Peyer's patch (tissue), 4 donors: Measurements from ENCODE around the gene SLC9A1. TPM values are rescaled to one million over a fixed set of nuclear protein-coding genes. Genes with fewer than 3 reads are reported as not detected.
A peak's percentile ranks its signal among the peaks of the same experiment; 100 is the strongest.

Experiments used
- DNase-seq, 3 donors: peaks; one replicate each; pipeline ENCODE4 v3.0.0-alpha.2; 2017 to 2019
- H3K27ac ChIP-seq, 4 donors: fragments of 200-600 bp; sonication (generic); one replicate each; pipeline ENCODE4 v1.5.1; 2016 to 2019
- H3K27me3 ChIP-seq, 2 donors: fragments of 200-600 bp; sonication (generic); one replicate each; pipeline ENCODE4 v1.5.1; 2019
- H3K36me3 ChIP-seq, 3 donors: fragments of 200-600 bp; sonication (generic); one replicate each; pipeline ENCODE4 v1.5.1; 2016 to 2019
- H3K4me1 ChIP-seq, 4 donors: fragments of 200-600 bp; sonication (generic); one replicate each; pipeline ENCODE4 v1.5.1; 2016 to 2019
- H3K4me3 ChIP-seq, 4 donors: fragments of 200-600 bp; sonication (generic); 1 replicate in 3 of 4; 2 replicates in 1 of 4; pipeline ENCODE4 v1.5.1; 2016 to 2019; ENCODE audit warnings: mild to moderate bottlenecking in 1 of 4
- H3K9me3 ChIP-seq, 4 donors: fragments of 200-600 bp; sonication (generic); one replicate each; pipeline ENCODE4 v1.5.1; 2016 to 2019; ENCODE audit warnings: mild to moderate bottlenecking in 1 of 4
- CTCF ChIP-seq, 6 experiments: fragments of 450-650 bp in 4 of 6; fragments of 200-600 bp in 2 of 6; sonication (generic) in 1 of 6; IDR thresholded peaks; one replicate each; pipeline ENCODE4 v1.5.1; 2017 to 2019; ENCODE audit warnings: antibody characterized with exemption in 6 of 6, mild to moderate bottlenecking in 3 of 6, moderate library complexity in 1 of 6
- POLR2A ChIP-seq, 2 donors: fragments of 450-650 bp; IDR thresholded peaks; one replicate each; pipeline ENCODE4 v1.5.1; 2017; ENCODE audit warnings: antibody characterized with exemption in 2 of 2, mild to moderate bottlenecking in 2 of 2, moderate library complexity in 2 of 2
- total RNA-seq, 4 donors: library from RNA; depleted of rRNA; stranded (reverse); fragments of >200 nt; gene quantifications; one replicate each; pipeline ENCODE4 v1.1.0, GENCODE V29; 2016

The SLC9A1 gene
- total RNA-seq, 4 donors from 2014 or later, result 5.8 to 68.3 (median 48.2) TPM

GRCh38 chr1:27068922-27069321 lies 86.0 kb downstream of the SLC9A1 start:
- Histone ChIP-seq H3K27me3 (no peaks in the 10 kb centered on the region), H3K4me1 (no peaks in the 10 kb centered on the region), H3K27ac (no peak overlapping the region), H3K4me3 (no peak overlapping the region), H3K9me3 (no peaks in the 10 kb centered on the region), H3K36me3 (no peaks in the 10 kb centered on the region)
- no peak for DNase-seq
- TF ChIP-seq CTCF (IDR thresholded peaks at IDR 0.05), result no peak
- no peak for TF ChIP-seq POLR2A (IDR thresholded peaks at IDR 0.05)

- DNase-seq, result no peak
- Histone ChIP-seq H3K27me3 (no peaks in the 10 kb centered on the region), H3K9me3 (no peaks in the 10 kb centered on the region), H3K4me1 (no peaks in the 10 kb centered on the region), H3K27ac (no peak overlapping the region), H3K36me3 (no peaks in the 10 kb centered on the region), H3K4me3 (no peak overlapping the region)
- no peak for TF ChIP-seq POLR2A (IDR thresholded peaks at IDR 0.05)
- TF ChIP-seq CTCF (IDR thresholded peaks at IDR 0.05), result no peak
These were observed 88.8 kb downstream of the SLC9A1 start for GRCh38 chr1:27065999-27066630.

GRCh38 chr1:27060891-27061290 lies 94.0 kb downstream of the SLC9A1 start:
- no peaks in the 10 kb centered on the region for H3K9me3 ChIP-seq
- H3K27me3 ChIP-seq, result no peaks in the 10 kb centered on the region
- no peaks in the 10 kb centered on the region for H3K36me3 ChIP-seq
- peaks cover 0 to 8% (median 0%) of the 10 kb centered on the region in 4 donors for H3K4me1 ChIP-seq
- DNase-seq, result no peak
- no peak overlapping the region for H3K27ac ChIP-seq
- no peak overlapping the region for H3K4me3 ChIP-seq
- TF ChIP-seq POLR2A (IDR thresholded peaks at IDR 0.05), result no peak
- no peak for TF ChIP-seq CTCF (IDR thresholded peaks at IDR 0.05)

- Histone ChIP-seq H3K27ac (no peak overlapping the region), H3K9me3 (no peaks in the 10 kb centered on the region), H3K27me3 (no peaks in the 10 kb centered on the region), H3K4me1 (peaks cover 0 to 8% (median 0%) of the 10 kb centered on the region in 4 donors), H3K36me3 (no peaks in the 10 kb centered on the region), H3K4me3 (no peak overlapping the region)
- no peak for DNase-seq
- no peak for TF ChIP-seq POLR2A (IDR thresholded peaks at IDR 0.05)
- TF ChIP-seq CTCF (IDR thresholded peaks at IDR 0.05), result no peak
These were observed 95.8 kb downstream of the SLC9A1 start for GRCh38 chr1:27058966-27059669.

GRCh38 chr1:27057801-27058625 lies 96.9 kb downstream of the SLC9A1 start:
- DNase-seq, result no peak
- Histone ChIP-seq H3K36me3 (no peaks in the 10 kb centered on the region), H3K27me3 (no peaks in the 10 kb centered on the region), H3K27ac (peak overlapping the region in 1 of 4 donors; percentile 30), H3K4me1 (peaks cover 0 to 8% (median 0%) of the 10 kb centered on the region in 4 donors), H3K9me3 (no peaks in the 10 kb centered on the region), H3K4me3 (no peak overlapping the region)
- TF ChIP-seq CTCF (IDR thresholded peaks at IDR 0.05) (no peak), POLR2A (IDR thresholded peaks at IDR 0.05) (no peak)
